ENCODE measurements around the gene TMEM54.

DNA sequence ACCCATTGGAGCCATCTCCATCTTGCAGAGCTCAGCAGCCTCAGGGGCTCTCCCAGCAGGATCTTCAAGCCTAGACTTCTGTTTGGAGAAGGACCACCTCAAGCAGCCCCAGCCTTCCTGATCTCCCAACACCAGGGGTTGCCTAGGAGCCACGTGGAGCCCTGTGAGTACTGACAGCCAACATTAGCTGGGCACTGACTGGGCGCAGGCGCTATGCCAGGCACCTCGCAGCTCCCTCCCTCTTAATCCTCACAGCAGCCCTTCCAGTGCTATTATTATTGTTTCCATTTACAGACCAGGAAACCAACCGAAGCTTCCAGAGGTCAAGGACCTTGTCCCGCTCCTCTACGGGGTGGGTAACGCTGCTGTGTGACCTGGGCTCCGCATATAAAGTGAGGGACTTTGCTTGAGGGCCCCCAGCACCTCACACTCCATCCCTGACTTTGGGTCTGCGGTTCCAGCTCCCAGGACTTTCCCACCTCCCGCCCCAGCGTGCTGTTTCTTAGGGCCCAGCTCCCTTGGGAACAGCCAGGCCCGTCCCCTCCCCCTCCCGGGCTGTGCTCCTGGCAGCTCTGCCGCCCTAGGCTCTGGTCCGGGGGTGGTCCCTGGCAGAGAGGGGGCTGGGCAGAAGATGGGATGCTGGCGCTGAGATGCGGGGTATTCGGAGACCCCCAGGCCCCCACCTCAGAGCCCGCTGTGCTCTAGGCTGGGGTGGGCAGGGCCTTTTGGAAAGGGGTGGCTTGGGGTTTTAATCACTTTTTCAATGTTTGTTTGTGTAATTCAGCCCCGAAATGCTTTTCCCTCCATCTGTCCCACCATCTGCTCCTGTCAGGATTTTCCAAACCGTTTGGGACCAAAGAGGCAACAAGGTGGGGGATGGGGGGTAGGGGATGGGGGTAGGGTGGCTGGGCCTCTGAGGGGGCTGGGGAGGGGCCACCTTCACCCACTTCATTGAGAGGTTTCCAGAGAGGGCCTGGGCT, 19.0 kb downstream of the TMEM54 start:
- no peak for TF ChIP-seq EZH2 (IDR thresholded peaks at IDR 0.05; ENCODE audit: insufficient read depth, poor library complexity, severe bottlenecking)
- TF ChIP-seq EZH2phosphoT487 (IDR thresholded peaks at IDR 0.05; ENCODE audit: insufficient read depth, low read depth) = no peak
